Ishikawa (cell line): Measurements from ENCODE around the gene SLC16A6.

Experiments
- CEBPB ChIP-seq: IDR thresholded peaks from 2 replicates; pipeline ENCODE4 v1.6.1; 2012
- CREB1 ChIP-seq: IDR thresholded peaks from 2 replicates; pipeline ENCODE4 v1.6.1; 2012; ENCODE audit warnings: low read depth
- EGR1 ChIP-seq: IDR thresholded peaks from 2 replicates; pipeline ENCODE4 v1.6.1; 2012
- EP300 ChIP-seq: IDR thresholded peaks from 2 replicates; pipeline ENCODE4 v1.6.1; 2012; ENCODE audit warnings: borderline replicate concordance
- FOXM1 ChIP-seq: IDR thresholded peaks from 2 replicates; pipeline ENCODE4 v1.6.1; 2012; ENCODE audit warnings: low read depth, borderline replicate concordance
- MAX ChIP-seq: IDR thresholded peaks from 2 replicates; pipeline ENCODE4 v1.6.1; 2012
- NFIC ChIP-seq: IDR thresholded peaks from 2 replicates; pipeline ENCODE4 v1.6.1; 2012
- RAD21 ChIP-seq: IDR thresholded peaks from 2 replicates; pipeline ENCODE4 v1.6.1; 2012; ENCODE audit warnings: low read depth
- REST ChIP-seq: IDR thresholded peaks from 2 replicates; pipeline ENCODE4 v1.6.1; 2012; ENCODE audit warnings: low read depth, mild to moderate bottlenecking
- TAF1 ChIP-seq: IDR thresholded peaks from 2 replicates; pipeline ENCODE4 v1.6.1; 2012; ENCODE audit warnings: low read depth, mild to moderate bottlenecking
- TCF12 ChIP-seq: IDR thresholded peaks from 2 replicates; pipeline ENCODE4 v1.6.1; 2012; ENCODE audit warnings: low read depth
- TEAD4 ChIP-seq: IDR thresholded peaks from 2 replicates; pipeline ENCODE4 v1.6.1; 2012
- USF1 ChIP-seq: IDR thresholded peaks from 2 replicates; pipeline ENCODE4 v1.6.1; 2012
- YY1 ChIP-seq: IDR thresholded peaks from 2 replicates; pipeline ENCODE4 v1.6.1; 2012; ENCODE audit warnings: low read depth
- ZBTB7A ChIP-seq: IDR thresholded peaks from 2 replicates; pipeline ENCODE4 v1.6.1; 2012; ENCODE audit warnings: low read depth

The SLC16A6 gene

DNA sequence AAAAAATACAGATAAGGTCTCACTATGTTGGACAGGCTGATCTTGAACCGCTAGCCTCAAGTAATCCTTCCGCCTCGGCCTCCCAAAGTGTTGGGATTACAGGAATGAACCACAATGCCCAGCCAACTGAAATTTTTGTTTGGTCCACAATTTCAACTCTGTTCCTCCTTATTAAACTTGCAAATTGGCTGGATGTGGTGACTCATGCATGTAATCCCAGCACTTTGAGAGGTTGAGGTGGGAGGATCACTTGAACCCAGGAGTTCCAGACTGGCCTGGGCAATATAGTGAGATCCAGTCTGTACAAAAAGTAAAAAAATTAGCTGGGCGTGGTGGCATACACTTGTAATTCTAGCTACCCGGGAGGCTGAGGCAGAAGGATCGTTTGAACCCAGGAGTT is 13.8 kb upstream of the SLC16A6 start:
- no peak for TF ChIP-seq MAX
- no peak for TF ChIP-seq CREB1
- TF ChIP-seq NFIC, result no peak
- no peak for TF ChIP-seq CEBPB
- no peak for TF ChIP-seq ZBTB7A
- no peak for TF ChIP-seq RAD21
- no peak for TF ChIP-seq TCF12
- no peak for TF ChIP-seq TEAD4
- TF ChIP-seq EP300, result no peak
- no peak for TF ChIP-seq TAF1
- TF ChIP-seq EGR1, result no peak
- no peak for TF ChIP-seq USF1

GRCh38 chr17:68302666-68303065 is 11.7 kb upstream of the SLC16A6 start:
- no peak for TF ChIP-seq TEAD4
- TF ChIP-seq USF1, result no peak

DNA sequence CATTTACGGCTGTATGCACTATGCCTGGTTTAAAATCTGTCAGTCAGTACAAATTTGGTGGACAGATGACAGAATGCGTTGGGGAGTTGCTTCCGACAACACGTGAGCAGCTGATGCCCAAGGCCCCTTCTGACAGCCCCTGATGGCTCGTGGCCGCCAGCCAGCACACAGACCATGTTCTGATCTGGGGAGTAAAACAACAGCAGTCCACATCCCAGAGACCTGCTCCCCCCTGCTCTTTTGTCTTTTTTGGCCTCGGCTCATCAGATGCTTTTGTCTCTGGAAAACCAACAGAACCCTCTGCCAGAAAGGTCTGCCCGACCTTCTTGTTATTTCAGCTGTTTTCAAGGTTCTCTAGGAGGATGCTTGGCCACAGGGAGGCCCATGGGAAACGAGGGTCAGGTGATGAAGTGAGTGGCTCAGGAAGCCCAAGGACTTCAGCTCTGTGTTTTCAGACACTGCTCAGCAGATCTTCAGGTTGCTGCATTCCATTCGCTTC is 11.2 kb upstream of the SLC16A6 start:
- no peak for TF ChIP-seq REST
- TF ChIP-seq NFIC, result no peak
- TF ChIP-seq USF1, result no peak
- TF ChIP-seq MAX, result no peak
- TF ChIP-seq ZBTB7A, result no peak
- TF ChIP-seq EP300, result no peak
- TF ChIP-seq RAD21, result no peak
- no peak for TF ChIP-seq CEBPB
- no peak for TF ChIP-seq TEAD4
- TF ChIP-seq FOXM1, result no peak
- TF ChIP-seq TCF12, result no peak
- no peak for TF ChIP-seq YY1
- TF ChIP-seq TAF1, result no peak
- TF ChIP-seq EGR1, result no peak
- TF ChIP-seq CREB1, result no peak

DNA sequence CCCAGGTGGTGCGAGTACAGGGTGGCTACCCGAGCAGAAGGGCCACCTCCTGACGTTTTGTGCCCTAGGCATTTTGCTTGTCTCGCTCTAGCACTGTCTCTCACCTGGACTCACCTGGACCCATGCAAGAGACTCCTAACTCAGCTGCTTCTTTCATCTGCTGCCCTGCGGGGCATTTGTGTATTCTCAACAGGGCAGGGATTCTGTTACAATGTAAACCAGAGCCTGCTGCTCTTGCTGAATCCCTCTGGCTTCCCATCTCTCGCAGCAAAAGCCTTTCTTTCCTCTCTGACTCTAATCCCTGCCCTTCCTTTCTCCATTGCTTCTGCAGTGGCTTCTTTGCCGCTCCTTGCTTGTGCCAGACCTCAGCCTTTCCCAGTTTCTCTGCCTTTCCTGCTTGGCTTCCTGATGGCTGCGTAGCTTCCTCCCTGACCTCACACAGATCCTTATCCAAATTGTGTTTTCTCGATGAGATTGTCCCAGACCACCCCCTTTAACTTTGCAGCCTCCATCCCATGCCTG is 10.6 kb upstream of the SLC16A6 start:
- no peak for TF ChIP-seq YY1
- no peak for TF ChIP-seq MAX
- no peak for TF ChIP-seq CEBPB
- TF ChIP-seq NFIC, result no peak
- no peak for TF ChIP-seq RAD21
- no peak for TF ChIP-seq ZBTB7A
- no peak for TF ChIP-seq EP300
- TF ChIP-seq REST, result no peak
- TF ChIP-seq USF1, result no peak
- no peak for TF ChIP-seq EGR1
- no peak for TF ChIP-seq CREB1
- TF ChIP-seq TAF1, result no peak
- no peak for TF ChIP-seq TEAD4
- TF ChIP-seq FOXM1, result no peak
- no peak for TF ChIP-seq TCF12

DNA sequence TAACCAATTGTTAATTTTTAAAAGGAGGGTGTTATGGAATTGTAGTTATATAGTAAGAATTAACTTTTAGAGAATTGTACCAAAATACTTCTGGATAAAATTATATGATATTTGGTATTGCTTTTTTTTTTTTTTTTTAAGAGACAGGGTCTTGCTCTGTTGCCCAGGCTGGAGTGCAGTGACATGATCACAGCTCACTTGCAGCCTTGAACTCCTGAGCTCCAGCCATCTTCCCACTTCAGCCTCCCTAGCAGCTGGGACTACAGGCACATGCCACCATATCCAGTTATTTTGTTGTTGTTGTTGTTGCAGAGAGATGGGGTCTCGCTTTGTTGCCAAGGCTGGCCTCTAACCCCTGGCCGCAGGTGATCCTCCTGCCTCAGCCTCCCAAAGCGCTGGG is 8.9 kb upstream of the SLC16A6 start:
- TF ChIP-seq NFIC (no peak), TCF12 (no peak)

- no peak for TF ChIP-seq TEAD4
- no peak for TF ChIP-seq YY1
- no peak for TF ChIP-seq EGR1
- TF ChIP-seq MAX, result no peak
- TF ChIP-seq CREB1, result no peak
- no peak for TF ChIP-seq FOXM1
- no peak for TF ChIP-seq CEBPB
Measured at GRCh38 chr17:68298601-68299000, 7.7 kb upstream of the SLC16A6 start.
